ENCODE results near the gene FOXQ1. TPM values are rescaled to one million over a fixed set of nuclear protein-coding genes. Genes with fewer than 3 reads are reported as not detected.
A peak's percentile ranks its signal among the peaks of the same experiment; 100 is the strongest.

FOXQ1 gene
- polyA plus RNA-seq, 4 donors = 0.54 to 2.5 (median 1.5) TPM

DNA sequence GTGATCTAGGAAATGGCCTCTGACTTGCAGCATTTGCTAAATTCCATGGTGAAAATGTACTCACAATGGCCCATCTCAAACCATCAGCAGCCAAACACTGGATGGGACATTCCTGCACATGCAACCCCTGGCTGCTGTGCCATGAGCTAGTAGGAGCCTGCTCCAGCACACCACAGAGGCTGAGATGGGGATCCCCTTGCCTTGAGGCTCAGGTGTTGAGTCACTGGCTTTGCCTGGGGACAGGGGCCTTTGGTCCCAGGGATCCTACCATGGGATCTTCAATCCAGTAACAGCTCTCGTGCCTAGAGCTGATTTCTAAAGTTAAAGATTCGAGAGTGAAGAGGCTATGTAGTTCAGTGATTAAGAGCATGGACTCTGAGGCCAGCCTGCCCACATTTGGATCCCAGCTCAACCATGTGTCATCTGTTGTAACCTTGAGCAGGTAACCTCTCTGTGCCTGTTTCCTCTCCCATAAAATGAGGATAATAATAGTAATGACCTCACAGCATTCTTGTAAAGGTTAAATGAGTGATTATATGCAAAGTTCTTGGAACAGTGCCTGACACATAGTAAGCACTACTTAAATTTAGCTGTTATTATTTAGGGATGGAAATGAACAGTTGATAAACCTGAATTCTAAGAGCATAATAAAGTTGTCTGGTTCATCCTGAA, 16.4 kb downstream of the FOXQ1 start:
- WGBS, 3 donors = 65 to 89% (median 84%) methylated on average over 2 of the region's 2 CpGs
- Histone ChIP-seq H3K27ac (ENCODE audit: low read depth in 1 of 3, low read length in 2 of 3) (no peak overlapping the region), H3K27me3 (ENCODE audit: control insufficient read depth in 3 of 3, insufficient read depth in 3 of 3, low read length in 3 of 3) (no peaks in the 10 kb centered on the region), H3K4me1 (ENCODE audit: control insufficient read depth in 3 of 3, insufficient read depth in 2 of 3, low read depth in 1 of 3, low read length in 2 of 3) (peaks cover 0 to 15% (median 5%) of the 10 kb centered on the region in 3 donors), H3K36me3 (ENCODE audit: control insufficient read depth in 3 of 3, insufficient read depth in 2 of 3, low read depth in 1 of 3, low read length in 3 of 3) (no peaks in the 10 kb centered on the region), H3K4me3 (ENCODE audit: low read depth in 1 of 3, low read length in 3 of 3) (no peak overlapping the region), H3K9me3 (ENCODE audit: control insufficient read depth in 2 of 2, insufficient read depth in 1 of 2, low read depth in 1 of 2, low read length in 1 of 2) (peaks cover 0 to 7% of the 10 kb centered on the region in 2 donors)
- no peak for FAIRE-seq
- DNase-seq = no peak

- H3K4me1 ChIP-seq (ENCODE audit: control insufficient read depth in 3 of 3, insufficient read depth in 2 of 3, low read depth in 1 of 3, low read length in 2 of 3) = peaks cover 0 to 17% (median 5%) of the 10 kb centered on the region in 3 donors
- no peaks in the 10 kb centered on the region for H3K36me3 ChIP-seq (ENCODE audit: control insufficient read depth in 3 of 3, insufficient read depth in 2 of 3, low read depth in 1 of 3, low read length in 3 of 3)
- H3K27ac ChIP-seq (ENCODE audit: low read depth in 1 of 3, low read length in 2 of 3) = no peak overlapping the region
- FAIRE-seq = no peak
- no peak overlapping the region for H3K4me3 ChIP-seq (ENCODE audit: low read depth in 1 of 3, low read length in 3 of 3)
- H3K9me3 ChIP-seq (ENCODE audit: control insufficient read depth in 2 of 2, insufficient read depth in 1 of 2, low read depth in 1 of 2, low read length in 1 of 2) = peaks cover 0 to 7% of the 10 kb centered on the region in 2 donors
- no peak for DNase-seq
- no peaks in the 10 kb centered on the region for H3K27me3 ChIP-seq (ENCODE audit: control insufficient read depth in 3 of 3, insufficient read depth in 3 of 3, low read length in 3 of 3)
Observed at GRCh38 chr6:1329708-1330107, 17.8 kb downstream of the FOXQ1 start.

DNA sequence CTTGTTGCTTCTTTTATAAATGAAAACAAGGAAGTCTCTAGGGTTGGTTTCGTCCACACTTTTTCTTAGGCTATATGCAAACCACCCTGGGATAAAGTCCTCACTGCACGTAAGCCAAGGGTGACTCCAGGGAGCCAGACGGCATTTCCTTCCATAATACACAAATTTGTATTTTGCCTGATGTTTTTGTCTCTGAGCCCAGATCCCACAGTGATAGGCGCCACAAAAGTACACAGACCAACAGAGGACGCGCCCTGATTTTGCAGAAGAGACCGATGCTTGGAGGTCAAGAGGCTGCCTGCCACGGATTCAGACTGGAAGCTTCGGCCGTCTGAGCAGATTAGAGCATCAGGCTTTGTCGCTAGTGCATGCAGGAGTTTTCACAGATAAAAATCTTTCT, 22.8 kb downstream of the FOXQ1 start:
- peak overlapping the region in 2 of 3 donors; percentile 57 to 76 for H3K27ac ChIP-seq (ENCODE audit: low read depth in 1 of 3, low read length in 2 of 3)
- H3K9me3 ChIP-seq (ENCODE audit: control insufficient read depth in 2 of 2, insufficient read depth in 1 of 2, low read depth in 1 of 2, low read length in 1 of 2) = peaks cover 0 to 7% of the 10 kb centered on the region in 2 donors
- peaks cover 0 to 19% (median 0%) of the 10 kb centered on the region in 3 donors for H3K4me1 ChIP-seq (ENCODE audit: control insufficient read depth in 3 of 3, insufficient read depth in 2 of 3, low read depth in 1 of 3, low read length in 2 of 3)
- WGBS, 3 donors = 14 to 34% (median 22%) methylated on average over 11 of the region's 11 CpGs
- H3K36me3 ChIP-seq (ENCODE audit: control insufficient read depth in 3 of 3, insufficient read depth in 2 of 3, low read depth in 1 of 3, low read length in 3 of 3) = no peaks in the 10 kb centered on the region
- DNase-seq (peak; percentile 59 to 67), FAIRE-seq (no peak)
- H3K27me3 ChIP-seq (ENCODE audit: control insufficient read depth in 3 of 3, insufficient read depth in 3 of 3, low read length in 3 of 3) = no peaks in the 10 kb centered on the region
- H3K4me3 ChIP-seq (ENCODE audit: low read depth in 1 of 3, low read length in 3 of 3) = no peak overlapping the region

GRCh38 chr6:1335367-1336037, 23.6 kb downstream of the FOXQ1 start:
- no peaks in the 10 kb centered on the region for H3K36me3 ChIP-seq (ENCODE audit: control insufficient read depth in 3 of 3, insufficient read depth in 2 of 3, low read depth in 1 of 3, low read length in 3 of 3)
- peaks cover 0 to 19% (median 0%) of the 10 kb centered on the region in 3 donors for H3K4me1 ChIP-seq (ENCODE audit: control insufficient read depth in 3 of 3, insufficient read depth in 2 of 3, low read depth in 1 of 3, low read length in 2 of 3)
- WGBS, 3 donors = 14 to 46% (median 32%) methylated on average over 14 of the region's 14 CpGs
- FAIRE-seq (no peak), DNase-seq (peak; percentile 94)
- H3K4me3 ChIP-seq (ENCODE audit: low read depth in 1 of 3, low read length in 3 of 3) = no peak overlapping the region
- peak overlapping the region in 2 of 3 donors; percentile 78 to 88 for H3K27ac ChIP-seq (ENCODE audit: low read depth in 1 of 3, low read length in 2 of 3)
- peaks cover 0 to 3% of the 10 kb centered on the region in 2 donors for H3K9me3 ChIP-seq (ENCODE audit: control insufficient read depth in 2 of 2, insufficient read depth in 1 of 2, low read depth in 1 of 2, low read length in 1 of 2)
- H3K27me3 ChIP-seq (ENCODE audit: control insufficient read depth in 3 of 3, insufficient read depth in 3 of 3, low read length in 3 of 3) = peaks cover 0 to 6% (median 3%) of the 10 kb centered on the region in 3 donors

DNA sequence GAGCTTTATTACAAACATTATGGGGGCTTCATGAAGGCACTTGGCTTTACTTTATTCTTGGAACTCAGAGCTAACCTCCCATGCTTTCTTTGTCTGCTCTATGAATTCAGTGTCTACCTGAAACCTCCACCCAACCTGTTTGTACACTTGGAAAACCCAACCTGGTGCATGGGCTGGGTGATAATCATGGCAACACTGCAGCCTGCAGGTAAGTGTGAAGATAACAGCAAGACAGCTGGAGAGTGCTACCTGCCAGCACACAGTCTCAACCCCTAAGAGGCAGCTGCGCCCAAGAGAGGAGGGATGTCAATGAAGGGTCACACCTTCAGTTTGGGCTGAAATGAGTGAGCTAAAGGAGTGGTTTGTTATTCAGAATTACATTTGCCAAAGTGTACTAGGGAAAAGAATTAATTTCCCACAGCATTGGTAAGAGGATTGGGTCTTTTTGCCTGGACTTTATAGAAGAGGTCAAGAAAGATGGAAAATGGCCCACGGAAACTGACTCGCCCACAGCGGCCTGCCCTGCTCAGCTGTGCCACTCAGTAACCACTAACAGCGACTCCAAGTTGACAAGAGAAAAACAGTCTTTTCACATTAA, 24.4 kb downstream of the FOXQ1 start:
- DNase-seq = peak; percentile 80 to 87
- peaks cover 0 to 9% (median 3%) of the 10 kb centered on the region in 3 donors for H3K27me3 ChIP-seq (ENCODE audit: control insufficient read depth in 3 of 3, insufficient read depth in 3 of 3, low read length in 3 of 3)
- H3K9me3 ChIP-seq (ENCODE audit: control insufficient read depth in 2 of 2, insufficient read depth in 1 of 2, low read depth in 1 of 2, low read length in 1 of 2) = no peaks in the 10 kb centered on the region
- no peak overlapping the region for H3K4me3 ChIP-seq (ENCODE audit: low read depth in 1 of 3, low read length in 3 of 3)
- H3K27ac ChIP-seq (ENCODE audit: low read depth in 1 of 3, low read length in 2 of 3) = peak overlapping the region in 2 of 3 donors; percentile 78 to 88
- no peak for FAIRE-seq
- H3K36me3 ChIP-seq (ENCODE audit: control insufficient read depth in 3 of 3, insufficient read depth in 2 of 3, low read depth in 1 of 3, low read length in 3 of 3) = no peaks in the 10 kb centered on the region
- peaks cover 0 to 19% (median 0%) of the 10 kb centered on the region in 3 donors for H3K4me1 ChIP-seq (ENCODE audit: control insufficient read depth in 3 of 3, insufficient read depth in 2 of 3, low read depth in 1 of 3, low read length in 2 of 3)
- WGBS, 3 donors = 40 to 69% (median 46%) methylated on average over 5 of the region's 5 CpGs

DNA sequence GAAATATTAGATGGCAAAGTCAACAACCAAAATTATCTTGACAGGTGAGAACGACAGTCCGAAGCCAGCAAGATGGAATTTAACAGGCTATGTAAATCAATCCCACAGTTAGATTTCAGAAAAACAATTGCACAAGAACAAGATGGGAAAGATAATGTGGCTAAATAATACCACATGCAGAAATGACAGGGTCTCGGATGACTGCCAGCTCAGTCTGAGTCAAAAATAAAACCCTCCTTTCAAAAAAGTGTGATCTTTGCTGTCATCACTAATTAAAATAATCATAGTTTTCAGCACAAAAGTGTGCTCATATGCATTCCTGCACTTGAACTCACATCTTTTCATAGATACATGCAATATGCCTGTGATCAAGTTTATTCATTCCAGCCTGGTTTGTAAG, 25.9 kb downstream of the FOXQ1 start:
- no peaks in the 10 kb centered on the region for H3K9me3 ChIP-seq (ENCODE audit: control insufficient read depth in 2 of 2, insufficient read depth in 1 of 2, low read depth in 1 of 2, low read length in 1 of 2)
- no peak overlapping the region for H3K27ac ChIP-seq (ENCODE audit: low read depth in 1 of 3, low read length in 2 of 3)
- peaks cover 2 to 9% (median 3%) of the 10 kb centered on the region in 3 donors for H3K27me3 ChIP-seq (ENCODE audit: control insufficient read depth in 3 of 3, insufficient read depth in 3 of 3, low read length in 3 of 3)
- H3K4me1 ChIP-seq (ENCODE audit: control insufficient read depth in 3 of 3, insufficient read depth in 2 of 3, low read depth in 1 of 3, low read length in 2 of 3) = peaks cover 0 to 19% (median 0%) of the 10 kb centered on the region in 3 donors
- no peaks in the 10 kb centered on the region for H3K36me3 ChIP-seq (ENCODE audit: control insufficient read depth in 3 of 3, insufficient read depth in 2 of 3, low read depth in 1 of 3, low read length in 3 of 3)
- DNase-seq (no peak), FAIRE-seq (no peak)
- 77 to 93% (median 86%) methylated on average over 3 of the region's 3 CpGs for WGBS, 3 donors
- no peak overlapping the region for H3K4me3 ChIP-seq (ENCODE audit: low read depth in 1 of 3, low read length in 3 of 3)

DNA sequence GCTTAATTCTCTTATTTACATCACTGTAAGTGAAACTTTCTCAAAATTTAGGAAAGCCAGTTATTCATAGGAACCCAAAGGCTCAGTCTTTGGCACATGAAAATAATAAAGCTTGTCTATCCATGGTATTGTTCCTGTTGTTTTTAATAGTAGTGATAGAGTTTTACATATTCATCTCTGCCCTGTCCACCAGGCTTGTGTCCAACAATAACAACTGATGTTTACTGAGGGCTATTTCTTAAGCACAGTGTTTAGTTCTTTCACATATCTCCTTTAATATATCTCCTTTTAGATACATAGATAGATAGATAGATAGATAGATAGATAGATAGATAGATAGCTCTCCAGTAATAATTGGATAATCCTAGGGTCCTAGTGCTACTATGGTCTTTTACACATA, 34.2 kb downstream of the FOXQ1 start:
- Histone ChIP-seq H3K4me3 (ENCODE audit: low read depth in 1 of 3, low read length in 3 of 3) (no peak overlapping the region), H3K27ac (ENCODE audit: low read depth in 1 of 3, low read length in 2 of 3) (no peak overlapping the region), H3K36me3 (ENCODE audit: control insufficient read depth in 3 of 3, insufficient read depth in 2 of 3, low read depth in 1 of 3, low read length in 3 of 3) (no peaks in the 10 kb centered on the region), H3K4me1 (ENCODE audit: control insufficient read depth in 3 of 3, insufficient read depth in 2 of 3, low read depth in 1 of 3, low read length in 2 of 3) (no peaks in the 10 kb centered on the region), H3K9me3 (ENCODE audit: control insufficient read depth in 2 of 2, insufficient read depth in 1 of 2, low read depth in 1 of 2, low read length in 1 of 2) (no peaks in the 10 kb centered on the region), H3K27me3 (ENCODE audit: control insufficient read depth in 3 of 3, insufficient read depth in 3 of 3, low read length in 3 of 3) (peaks cover 0 to 11% (median 2%) of the 10 kb centered on the region in 3 donors)
- FAIRE-seq (no peak), DNase-seq (no peak)

GRCh38 chr6:1346558-1347091, 34.7 kb downstream of the FOXQ1 start:
- FAIRE-seq (no peak), DNase-seq (no peak)
- H3K36me3 ChIP-seq (ENCODE audit: control insufficient read depth in 3 of 3, insufficient read depth in 2 of 3, low read depth in 1 of 3, low read length in 3 of 3) = no peaks in the 10 kb centered on the region
- no peaks in the 10 kb centered on the region for H3K4me1 ChIP-seq (ENCODE audit: control insufficient read depth in 3 of 3, insufficient read depth in 2 of 3, low read depth in 1 of 3, low read length in 2 of 3)
- no peak overlapping the region for H3K27ac ChIP-seq (ENCODE audit: low read depth in 1 of 3, low read length in 2 of 3)
- 62 to 82% (median 75%) methylated on average over 5 of the region's 5 CpGs for WGBS, 3 donors
- no peaks in the 10 kb centered on the region for H3K9me3 ChIP-seq (ENCODE audit: control insufficient read depth in 2 of 2, insufficient read depth in 1 of 2, low read depth in 1 of 2, low read length in 1 of 2)
- H3K27me3 ChIP-seq (ENCODE audit: control insufficient read depth in 3 of 3, insufficient read depth in 3 of 3, low read length in 3 of 3) = peaks cover 0 to 11% (median 2%) of the 10 kb centered on the region in 3 donors
- no peak overlapping the region for H3K4me3 ChIP-seq (ENCODE audit: low read depth in 1 of 3, low read length in 3 of 3)

Data from small intestine (tissue), 7 donors.